Hepatocyte (in vitro differentiated cells): ENCODE data around the gene FBXL20.

Source experiments
- EZH2 ChIP-seq: fragments of 200-600 bp; sonication (generic); IDR thresholded peaks from 2 replicates; pipeline ENCODE4 v1.6.1; 2016; ENCODE audit warnings: antibody characterized with exemption, mild to moderate bottlenecking, borderline replicate concordance
- EZH2phosphoT487 ChIP-seq: fragments of 200-600 bp; sonication (generic); IDR thresholded peaks from one replicate; pipeline ENCODE4 v1.6.1; 2018; ENCODE audit warnings: antibody characterized with exemption, mild to moderate bottlenecking, low read depth, moderate library complexity; ENCODE audit not compliant: unreplicated experiment, severe bottlenecking
- TF ChIP-seq, protein P1 (sequence below): fragments of 200-600 bp; sonication (generic); IDR thresholded peaks from 2 replicates; pipeline ENCODE4 v1.5.1; 2016; ENCODE audit warnings: antibody characterized with exemption, mild to moderate bottlenecking; ENCODE audit not compliant: poor library complexity

DNA sequence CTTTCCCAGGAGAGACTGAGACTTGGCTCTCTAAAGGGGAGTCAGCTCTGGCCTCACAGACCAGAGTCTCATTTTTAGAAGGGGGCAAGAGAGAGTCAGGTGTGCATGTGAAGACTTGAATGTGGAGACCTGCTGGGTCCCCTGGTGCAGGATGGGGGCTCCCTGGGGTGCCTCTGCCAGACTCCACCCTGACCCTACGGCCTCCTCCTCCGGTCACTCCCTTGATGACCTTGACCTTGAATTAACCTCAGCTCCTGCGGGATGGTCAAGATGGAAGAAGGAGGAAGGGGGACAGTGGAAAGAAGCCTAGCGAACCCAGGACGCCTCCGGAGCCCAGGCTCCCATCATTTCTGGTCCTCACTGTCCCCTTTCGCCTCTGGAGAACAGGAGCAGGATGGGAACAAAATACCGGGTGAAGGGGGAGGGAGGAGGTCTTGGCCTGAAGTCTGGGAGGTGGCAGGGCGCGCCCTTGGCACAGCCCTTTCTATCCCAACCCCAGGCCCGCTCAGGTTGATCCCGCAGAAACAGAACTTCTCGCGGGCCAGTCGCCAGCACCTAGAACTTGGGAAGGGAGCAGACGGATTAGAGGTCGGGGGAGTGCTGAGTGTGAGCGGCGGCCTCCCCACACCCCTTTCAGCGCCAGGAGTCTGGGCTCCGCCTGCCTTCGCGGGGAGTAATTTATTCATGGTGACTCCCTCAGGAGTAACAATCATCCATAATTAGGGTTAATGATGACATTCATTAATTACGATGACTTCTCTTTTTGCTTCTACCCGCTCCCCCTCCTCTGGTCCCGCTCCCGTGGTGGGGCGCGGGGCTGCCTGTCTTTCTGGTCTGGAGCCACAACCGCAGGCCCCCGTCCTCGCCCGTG lies 177.3 kb downstream of the FBXL20 start:
- TF ChIP-seq, protein P1, sequence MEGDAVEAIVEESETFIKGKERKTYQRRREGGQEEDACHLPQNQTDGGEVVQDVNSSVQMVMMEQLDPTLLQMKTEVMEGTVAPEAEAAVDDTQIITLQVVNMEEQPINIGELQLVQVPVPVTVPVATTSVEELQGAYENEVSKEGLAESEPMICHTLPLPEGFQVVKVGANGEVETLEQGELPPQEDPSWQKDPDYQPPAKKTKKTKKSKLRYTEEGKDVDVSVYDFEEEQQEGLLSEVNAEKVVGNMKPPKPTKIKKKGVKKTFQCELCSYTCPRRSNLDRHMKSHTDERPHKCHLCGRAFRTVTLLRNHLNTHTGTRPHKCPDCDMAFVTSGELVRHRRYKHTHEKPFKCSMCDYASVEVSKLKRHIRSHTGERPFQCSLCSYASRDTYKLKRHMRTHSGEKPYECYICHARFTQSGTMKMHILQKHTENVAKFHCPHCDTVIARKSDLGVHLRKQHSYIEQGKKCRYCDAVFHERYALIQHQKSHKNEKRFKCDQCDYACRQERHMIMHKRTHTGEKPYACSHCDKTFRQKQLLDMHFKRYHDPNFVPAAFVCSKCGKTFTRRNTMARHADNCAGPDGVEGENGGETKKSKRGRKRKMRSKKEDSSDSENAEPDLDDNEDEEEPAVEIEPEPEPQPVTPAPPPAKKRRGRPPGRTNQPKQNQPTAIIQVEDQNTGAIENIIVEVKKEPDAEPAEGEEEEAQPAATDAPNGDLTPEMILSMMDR: no peak
- TF ChIP-seq EZH2 (no peak), EZH2phosphoT487 (no peak)
